ENCODE data around the gene PRRX2. TPM values are rescaled to one million over a fixed set of nuclear protein-coding genes. Genes with fewer than 3 reads are reported as not detected.

The PRRX2 gene
- 4.5 and 8.3 TPM in 2 replicates for total RNA-seq (2014; rRNA removed; shearing (Covaris generic))
- polyA plus RNA-seq (2016; fragmentation: Nextera tagmentation; extraction: Ambion mirVana), result 5.6 and 5.8 TPM in 2 replicates
- long read RNA-seq, result 0 reads

GRCh38 chr9:129665389-129665775 lies at the start of gene PRRX2:
Gene PRRX2, plus strand, starts transcription at chr9:129665647. Its CDS starts 221 bp downstream, at chr9:129665868.
- H3F3A ChIP-seq (replicated peaks; ENCODE audit: low read depth), result no peaks in the 10 kb centered on the region
- ATAC-seq (peak; percentile 52), DNase-seq (ENCODE audit: low spot score) (peak; percentile 80)
- Mint-ChIP-seq H3K9me3 (no peaks in the 10 kb centered on the region), H3K27ac (no peak within 1 kb of the TSS), H3K4me3 (peak within 1 kb of the TSS; percentile 75), H3K36me3 (ENCODE audit: low read depth) (no peaks in the 10 kb centered on the region), H3K27me3 (ENCODE audit: insufficient read depth, low read depth, poor library complexity) (peaks cover 37% of the 10 kb centered on the region), H3K4me1 (peaks cover 16% of the 10 kb centered on the region)
- H3K4me1 ChIP-seq (ENCODE audit: insufficient read depth), result peaks cover 14% of the 10 kb centered on the region
- H2AFZ ChIP-seq, result peak within 1 kb of the TSS; percentile 96
- no peaks in the 10 kb centered on the region for H3K9me2 ChIP-seq (ENCODE audit: insufficient read depth)
- TF ChIP-seq EZH2 (IDR thresholded peaks at IDR 0.05; ENCODE audit: low read depth, unreplicated experiment) (peak; percentile 43), ZNF114 (CRISPR knock-in tag; IDR thresholded peaks at IDR 0.05) (no peak), POLR2AphosphoS5 (IDR thresholded peaks at IDR 0.05; ENCODE audit: low read depth) (no peak)
- no peaks in the 10 kb centered on the region for H3K79me2 ChIP-seq (replicated peaks; ENCODE audit: insufficient read depth)
- H3K4me3 ChIP-seq, result peak within 1 kb of the TSS; percentile 72
- no peaks in the 10 kb centered on the region for H3K36me3 ChIP-seq (ENCODE audit: insufficient read depth)
- peaks cover 24% of the 10 kb centered on the region for H3K27me3 ChIP-seq (ENCODE audit: insufficient read depth)
- H4K20me1 ChIP-seq (replicated peaks; ENCODE audit: insufficient read depth), result no peaks in the 10 kb centered on the region
- H3K27ac ChIP-seq (ENCODE audit: low read depth), result no peak within 1 kb of the TSS
- H3K4me2 ChIP-seq, result peak within 1 kb of the TSS; percentile 90

- Histone ChIP-seq H3K9me2 (ENCODE audit: insufficient read depth) (no peaks in the 10 kb centered on the region), H4K20me1 (replicated peaks; ENCODE audit: insufficient read depth) (no peaks in the 10 kb centered on the region), H2AFZ (no peak overlapping the region), H3K79me2 (replicated peaks; ENCODE audit: insufficient read depth) (no peaks in the 10 kb centered on the region), H3K36me3 (ENCODE audit: insufficient read depth) (no peaks in the 10 kb centered on the region), H3K27ac (ENCODE audit: low read depth) (no peak overlapping the region), H3K27me3 (ENCODE audit: insufficient read depth) (peaks cover 42% of the 10 kb centered on the region), H3K4me3 (no peak overlapping the region), H3K4me2 (no peak overlapping the region), H3K4me1 (ENCODE audit: insufficient read depth) (peaks cover 9% of the 10 kb centered on the region; the same call in 1 of the 2 replicates), H3F3A (replicated peaks; ENCODE audit: low read depth) (0 out of 2 replicates have a peak, but pooled peaks cover 8% of the 10 kb centered on the region)
- Mint-ChIP-seq H3K4me3 (no peak overlapping the region), H3K9me3 (no peaks in the 10 kb centered on the region), H3K27me3 (ENCODE audit: insufficient read depth, low read depth, poor library complexity) (peaks cover 48% of the 10 kb centered on the region), H3K36me3 (ENCODE audit: low read depth) (no peaks in the 10 kb centered on the region; the same call in 2 of the 3 replicates), H3K27ac (no peak overlapping the region), H3K4me1 (peaks cover 14% of the 10 kb centered on the region)
- ATAC-seq (peak; percentile 61), DNase-seq (ENCODE audit: low spot score) (peak; percentile 70)
- TF ChIP-seq, protein P1, sequence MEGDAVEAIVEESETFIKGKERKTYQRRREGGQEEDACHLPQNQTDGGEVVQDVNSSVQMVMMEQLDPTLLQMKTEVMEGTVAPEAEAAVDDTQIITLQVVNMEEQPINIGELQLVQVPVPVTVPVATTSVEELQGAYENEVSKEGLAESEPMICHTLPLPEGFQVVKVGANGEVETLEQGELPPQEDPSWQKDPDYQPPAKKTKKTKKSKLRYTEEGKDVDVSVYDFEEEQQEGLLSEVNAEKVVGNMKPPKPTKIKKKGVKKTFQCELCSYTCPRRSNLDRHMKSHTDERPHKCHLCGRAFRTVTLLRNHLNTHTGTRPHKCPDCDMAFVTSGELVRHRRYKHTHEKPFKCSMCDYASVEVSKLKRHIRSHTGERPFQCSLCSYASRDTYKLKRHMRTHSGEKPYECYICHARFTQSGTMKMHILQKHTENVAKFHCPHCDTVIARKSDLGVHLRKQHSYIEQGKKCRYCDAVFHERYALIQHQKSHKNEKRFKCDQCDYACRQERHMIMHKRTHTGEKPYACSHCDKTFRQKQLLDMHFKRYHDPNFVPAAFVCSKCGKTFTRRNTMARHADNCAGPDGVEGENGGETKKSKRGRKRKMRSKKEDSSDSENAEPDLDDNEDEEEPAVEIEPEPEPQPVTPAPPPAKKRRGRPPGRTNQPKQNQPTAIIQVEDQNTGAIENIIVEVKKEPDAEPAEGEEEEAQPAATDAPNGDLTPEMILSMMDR (conservative IDR thresholded peaks at IDR 0.05; ENCODE audit: low read depth in 2 of 2), result peak; percentile 75 to 86
- TF ChIP-seq, protein P2, sequence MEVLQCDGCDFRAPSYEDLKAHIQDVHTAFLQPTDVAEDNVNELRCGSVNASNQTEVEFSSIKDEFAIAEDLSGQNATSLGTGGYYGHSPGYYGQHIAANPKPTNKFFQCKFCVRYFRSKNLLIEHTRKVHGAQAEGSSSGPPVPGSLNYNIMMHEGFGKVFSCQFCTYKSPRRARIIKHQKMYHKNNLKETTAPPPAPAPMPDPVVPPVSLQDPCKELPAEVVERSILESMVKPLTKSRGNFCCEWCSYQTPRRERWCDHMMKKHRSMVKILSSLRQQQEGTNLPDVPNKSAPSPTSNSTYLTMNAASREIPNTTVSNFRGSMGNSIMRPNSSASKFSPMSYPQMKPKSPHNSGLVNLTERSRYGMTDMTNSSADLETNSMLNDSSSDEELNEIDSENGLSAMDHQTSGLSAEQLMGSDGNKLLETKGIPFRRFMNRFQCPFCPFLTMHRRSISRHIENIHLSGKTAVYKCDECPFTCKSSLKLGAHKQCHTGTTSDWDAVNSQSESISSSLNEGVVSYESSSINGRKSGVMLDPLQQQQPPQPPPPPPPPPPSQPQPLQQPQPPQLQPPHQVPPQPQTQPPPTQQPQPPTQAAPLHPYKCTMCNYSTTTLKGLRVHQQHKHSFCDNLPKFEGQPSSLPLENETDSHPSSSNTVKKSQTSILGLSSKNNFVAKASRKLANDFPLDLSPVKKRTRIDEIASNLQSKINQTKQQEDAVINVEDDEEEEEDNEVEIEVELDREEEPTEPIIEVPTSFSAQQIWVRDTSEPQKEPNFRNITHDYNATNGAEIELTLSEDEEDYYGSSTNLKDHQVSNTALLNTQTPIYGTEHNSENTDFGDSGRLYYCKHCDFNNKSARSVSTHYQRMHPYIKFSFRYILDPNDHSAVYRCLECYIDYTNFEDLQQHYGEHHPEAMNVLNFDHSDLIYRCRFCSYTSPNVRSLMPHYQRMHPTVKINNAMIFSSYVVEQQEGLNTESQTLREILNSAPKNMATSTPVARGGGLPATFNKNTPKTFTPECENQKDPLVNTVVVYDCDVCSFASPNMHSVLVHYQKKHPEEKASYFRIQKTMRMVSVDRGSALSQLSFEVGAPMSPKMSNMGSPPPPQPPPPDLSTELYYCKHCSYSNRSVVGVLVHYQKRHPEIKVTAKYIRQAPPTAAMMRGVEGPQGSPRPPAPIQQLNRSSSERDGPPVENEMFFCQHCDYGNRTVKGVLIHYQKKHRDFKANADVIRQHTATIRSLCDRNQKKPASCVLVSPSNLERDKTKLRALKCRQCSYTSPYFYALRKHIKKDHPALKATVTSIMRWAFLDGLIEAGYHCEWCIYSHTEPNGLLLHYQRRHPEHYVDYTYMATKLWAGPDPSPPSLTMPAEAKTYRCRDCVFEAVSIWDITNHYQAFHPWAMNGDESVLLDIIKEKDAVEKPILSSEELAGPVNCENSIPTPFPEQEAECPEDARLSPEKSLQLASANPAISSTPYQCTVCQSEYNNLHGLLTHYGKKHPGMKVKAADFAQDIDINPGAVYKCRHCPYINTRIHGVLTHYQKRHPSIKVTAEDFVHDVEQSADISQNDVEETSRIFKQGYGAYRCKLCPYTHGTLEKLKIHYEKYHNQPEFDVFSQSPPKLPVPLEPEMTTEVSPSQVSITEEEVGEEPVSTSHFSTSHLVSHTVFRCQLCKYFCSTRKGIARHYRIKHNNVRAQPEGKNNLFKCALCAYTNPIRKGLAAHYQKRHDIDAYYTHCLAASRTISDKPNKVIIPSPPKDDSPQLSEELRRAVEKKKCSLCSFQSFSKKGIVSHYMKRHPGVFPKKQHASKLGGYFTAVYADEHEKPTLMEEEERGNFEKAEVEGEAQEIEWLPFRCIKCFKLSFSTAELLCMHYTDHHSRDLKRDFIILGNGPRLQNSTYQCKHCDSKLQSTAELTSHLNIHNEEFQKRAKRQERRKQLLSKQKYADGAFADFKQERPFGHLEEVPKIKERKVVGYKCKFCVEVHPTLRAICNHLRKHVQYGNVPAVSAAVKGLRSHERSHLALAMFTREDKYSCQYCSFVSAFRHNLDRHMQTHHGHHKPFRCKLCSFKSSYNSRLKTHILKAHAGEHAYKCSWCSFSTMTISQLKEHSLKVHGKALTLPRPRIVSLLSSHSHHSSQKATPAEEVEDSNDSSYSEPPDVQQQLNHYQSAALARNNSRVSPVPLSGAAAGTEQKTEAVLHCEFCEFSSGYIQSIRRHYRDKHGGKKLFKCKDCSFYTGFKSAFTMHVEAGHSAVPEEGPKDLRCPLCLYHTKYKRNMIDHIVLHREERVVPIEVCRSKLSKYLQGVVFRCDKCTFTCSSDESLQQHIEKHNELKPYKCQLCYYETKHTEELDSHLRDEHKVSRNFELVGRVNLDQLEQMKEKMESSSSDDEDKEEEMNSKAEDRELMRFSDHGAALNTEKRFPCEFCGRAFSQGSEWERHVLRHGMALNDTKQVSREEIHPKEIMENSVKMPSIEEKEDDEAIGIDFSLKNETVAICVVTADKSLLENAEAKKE (CRISPR knock-in tag; IDR thresholded peaks at IDR 0.05), result no peak
These were observed 48.3 kb upstream of the PRRX2 start for GRCh38 chr9:129617167-129617566.

Measured in GM23338 (cell line).